ENCODE measurements around the gene POU2AF1.

GRCh38 chr11:111405551-111405950 is 26.5 kb upstream of the POU2AF1 start:
- TF ChIP-seq TBP (IDR thresholded peaks at IDR 0.05; ENCODE audit: low read depth, low read length): no peak
- TF ChIP-seq TCF12 (IDR thresholded peaks at IDR 0.05; ENCODE audit: low read depth, low read length): no peak
- TF ChIP-seq POLR2AphosphoS5 (IDR thresholded peaks at IDR 0.05; ENCODE audit: low read depth, low read length): no peak
- TF ChIP-seq SIN3A (conservative IDR thresholded peaks at IDR 0.05 in 1 of 2, IDR thresholded peaks at IDR 0.05 in 1 of 2; ENCODE audit: low read depth in 1 of 2, low read length in 2 of 2): no peak
- no peak for TF ChIP-seq POLR2A (IDR thresholded peaks at IDR 0.05; ENCODE audit: control extremely low read depth in 1 of 2, low read depth in 2 of 2, low read length in 2 of 2)
- TF ChIP-seq CTCF (IDR thresholded peaks at IDR 0.05; ENCODE audit: control extremely low read depth in 1 of 3, insufficient read depth in 1 of 3, low read depth in 1 of 3, low read length in 3 of 3): no peak
- TF ChIP-seq NRF1 (IDR thresholded peaks at IDR 0.05; ENCODE audit: low read depth, low read length): no peak
- TF ChIP-seq ATF2 (IDR thresholded peaks at IDR 0.05; ENCODE audit: low read length): no peak
- no peak for TF ChIP-seq JUND (IDR thresholded peaks at IDR 0.05; ENCODE audit: low read length)
- TF ChIP-seq ZNF274 (IDR thresholded peaks at IDR 0.05; ENCODE audit: borderline replicate concordance, extremely low read depth, low read length): no peak
- no peak for TF ChIP-seq SP2 (IDR thresholded peaks at IDR 0.05; ENCODE audit: low read length)
- no peak for TF ChIP-seq RXRA (IDR thresholded peaks at IDR 0.05; ENCODE audit: insufficient read depth, low read depth, low read length)
- no peak for TF ChIP-seq JUN (IDR thresholded peaks at IDR 0.05; ENCODE audit: low read depth, low read length)

Measured in H1 (cell line).